Endothelial cell of umbilical vein (primary cell): ENCODE data around the gene ASPSCR1.

Experiments used
- CTCF ChIP-seq, 2 donors: IDR thresholded peaks; 1 replicate in 1 of 2; 2 replicates in 1 of 2; pipeline ENCODE4 v1.5.1; 2011; ENCODE audit warnings: low read length in 2 of 2, mild to moderate bottlenecking in 2 of 2, moderate library complexity in 2 of 2, control low read depth in 1 of 2, inconsistent platforms in 1 of 2, low read depth in 1 of 2; ENCODE audit not compliant: insufficient read depth in 1 of 2; ENCODE audit errors: extremely low read depth in 1 of 2
- EZH2 ChIP-seq: IDR thresholded peaks from 2 replicates; pipeline ENCODE4 v1.6.1; 2012; ENCODE audit warnings: borderline replicate concordance, low read depth, mild to moderate bottlenecking, moderate library complexity, low read length, inconsistent platforms; ENCODE audit not compliant: severe bottlenecking

- TF ChIP-seq EZH2 (no peak), CTCF (IDR thresholded peaks at IDR 0.05; ENCODE audit: extremely low read depth in 1 of 2, insufficient read depth in 1 of 2, low read depth in 1 of 2, low read length in 2 of 2) (no peak)
Observed at GRCh38 chr17:81999587-81999975, 22.2 kb downstream of the ASPSCR1 start.
